Hematopoietic multipotent progenitor cell treated with erythropoietin and hydrocortisone succinate and interleukin-3 and kit ligand, for 17 days (in vitro differentiated cells): ENCODE data around the gene CRELD2.
A peak's percentile ranks its signal among the peaks of the same experiment; 100 is the strongest.

Source experiments
- DNase-seq: peaks from one replicate; pipeline ENCODE4 v3.0.0-alpha.2; 2015; ENCODE audit warnings: low spot score

Gene CRELD2

DNA sequence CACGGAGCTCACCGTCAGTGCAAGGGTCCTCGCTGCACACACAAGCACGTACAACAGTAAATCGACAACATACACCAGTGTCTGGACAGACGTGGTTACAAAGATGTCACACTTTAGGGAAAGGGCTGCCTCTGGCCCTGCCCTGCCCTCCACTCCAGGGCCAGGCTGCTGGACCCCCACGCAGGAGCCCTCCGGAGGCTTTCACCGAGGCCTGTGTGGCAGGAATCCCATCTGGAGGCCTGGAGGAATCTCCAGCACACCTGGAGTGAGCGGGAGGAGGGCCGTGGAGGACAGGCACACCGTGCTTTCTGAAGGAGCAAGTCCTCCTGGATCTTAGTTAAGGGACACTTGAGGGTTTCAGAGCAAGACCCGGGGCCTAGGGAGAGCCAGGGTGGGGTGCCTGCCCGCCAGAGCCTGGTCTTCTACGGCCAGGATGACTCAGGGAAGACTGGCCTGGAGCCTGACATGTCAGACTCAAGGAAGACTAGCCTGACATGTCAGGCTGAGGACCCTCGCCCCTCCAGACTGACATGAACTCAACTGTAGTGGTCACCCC lies 40.0 kb downstream of the CRELD2 start:
- no peak for DNase-seq

DNA sequence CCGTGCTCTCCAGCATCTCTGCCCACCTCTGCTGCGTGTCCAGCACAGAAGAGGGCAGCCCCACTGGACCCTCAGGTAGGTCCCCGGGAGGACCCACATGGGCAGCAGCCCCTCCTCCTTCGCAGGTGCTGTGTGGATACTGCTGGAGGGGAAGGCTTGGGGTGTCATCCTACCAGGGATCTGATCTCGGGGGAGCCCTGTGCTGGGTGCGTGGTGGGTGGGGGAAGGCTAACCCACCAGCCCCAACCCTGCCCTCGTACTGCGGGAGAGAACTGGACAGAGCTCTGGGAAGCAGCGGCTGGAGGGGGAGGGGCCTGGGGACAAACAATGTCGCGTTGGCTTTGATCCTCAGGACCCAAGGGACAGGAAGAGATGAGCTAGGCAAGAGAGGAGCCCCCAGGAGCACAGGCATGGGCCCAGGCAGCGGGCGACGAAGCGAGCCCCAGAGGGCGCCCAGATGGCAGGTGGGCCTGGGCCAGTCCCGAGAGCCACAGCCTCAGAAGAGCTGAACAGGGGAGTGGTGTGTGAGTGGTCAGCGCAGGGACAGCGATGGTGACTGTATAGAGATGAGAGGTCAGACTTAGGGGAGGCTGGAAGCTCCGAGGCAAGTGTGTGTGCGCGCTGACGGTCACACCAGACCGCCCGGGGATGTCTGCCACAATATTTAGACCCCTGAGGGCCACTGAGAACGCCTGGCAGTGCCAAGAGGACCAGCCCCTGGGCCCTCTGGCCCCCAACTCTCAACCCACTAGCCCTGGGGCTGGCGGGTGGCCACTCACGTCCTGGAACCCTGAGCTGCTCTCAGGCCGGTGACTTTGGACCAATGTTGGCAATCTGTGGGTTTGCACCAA lies 40.7 kb downstream of the CRELD2 start:
- DNase-seq: no peak

DNA sequence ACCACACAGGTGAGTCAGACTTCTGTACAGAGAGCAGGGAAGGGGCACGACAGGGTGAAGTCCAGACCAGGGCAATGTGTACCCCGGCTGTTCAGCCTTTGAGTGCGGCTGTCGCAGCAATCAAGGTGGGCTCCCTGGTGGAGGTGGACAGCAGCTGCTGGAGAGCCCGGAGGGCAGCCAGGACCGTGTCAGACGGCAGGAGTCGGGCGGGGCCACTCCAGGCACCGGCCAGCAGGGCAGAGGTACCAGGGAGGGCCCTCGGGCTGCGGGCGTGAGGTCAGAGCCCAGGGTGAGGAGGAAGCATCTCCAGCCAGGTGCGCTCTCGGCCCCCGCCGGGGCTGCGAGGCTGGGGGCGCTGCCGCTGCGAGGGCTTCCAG lies 41.3 kb downstream of the CRELD2 start:
- no peak for DNase-seq

DNA sequence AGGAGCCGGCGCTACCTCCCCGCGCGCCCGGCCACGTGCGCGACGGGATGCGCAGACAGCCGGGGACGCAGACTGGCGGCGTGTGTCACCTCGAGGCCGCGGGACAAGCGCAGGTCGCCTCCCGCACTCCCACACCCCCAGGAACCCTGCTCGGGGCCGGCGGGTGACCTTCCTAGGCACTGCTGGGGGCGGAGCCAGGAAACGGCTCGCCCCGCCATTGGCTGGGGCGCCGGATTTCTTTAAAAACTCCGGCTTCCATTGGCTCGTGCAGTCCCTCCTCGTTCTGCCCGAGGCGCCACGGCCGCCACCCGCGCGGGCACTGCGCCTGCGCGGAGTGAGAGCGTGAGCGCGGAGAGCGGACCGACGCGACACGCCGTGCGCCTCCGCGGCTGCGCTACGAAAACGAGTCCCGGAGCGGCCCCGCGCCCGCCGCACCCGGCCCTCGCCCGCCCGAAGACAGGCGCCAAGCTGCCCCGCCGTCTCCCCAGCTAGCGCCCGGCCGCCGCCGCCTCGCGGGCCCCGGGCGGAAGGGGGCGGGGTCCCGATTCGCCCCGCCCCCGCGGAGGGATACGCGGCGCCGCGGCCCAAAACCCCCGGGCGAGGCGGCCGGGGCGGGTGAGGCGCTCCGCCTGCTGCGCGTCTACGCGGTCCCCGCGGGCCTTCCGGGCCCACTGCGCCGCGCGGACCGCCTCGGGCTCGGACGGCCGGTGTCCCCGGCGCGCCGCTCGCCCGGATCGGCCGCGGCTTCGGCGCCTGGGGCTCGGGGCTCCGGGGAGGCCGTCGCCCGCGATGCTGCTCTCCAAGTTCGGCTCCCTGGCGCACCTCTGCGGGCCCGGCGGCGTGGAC lies 41.9 kb downstream of the CRELD2 start, which contains the start of gene PIM3:
Gene PIM3 (plus strand): TSS at position 614 of the 846 bp plus-strand sequence. CDS start 176 bp downstream, at position 790.
- DNase-seq: peak; percentile 95

DNA sequence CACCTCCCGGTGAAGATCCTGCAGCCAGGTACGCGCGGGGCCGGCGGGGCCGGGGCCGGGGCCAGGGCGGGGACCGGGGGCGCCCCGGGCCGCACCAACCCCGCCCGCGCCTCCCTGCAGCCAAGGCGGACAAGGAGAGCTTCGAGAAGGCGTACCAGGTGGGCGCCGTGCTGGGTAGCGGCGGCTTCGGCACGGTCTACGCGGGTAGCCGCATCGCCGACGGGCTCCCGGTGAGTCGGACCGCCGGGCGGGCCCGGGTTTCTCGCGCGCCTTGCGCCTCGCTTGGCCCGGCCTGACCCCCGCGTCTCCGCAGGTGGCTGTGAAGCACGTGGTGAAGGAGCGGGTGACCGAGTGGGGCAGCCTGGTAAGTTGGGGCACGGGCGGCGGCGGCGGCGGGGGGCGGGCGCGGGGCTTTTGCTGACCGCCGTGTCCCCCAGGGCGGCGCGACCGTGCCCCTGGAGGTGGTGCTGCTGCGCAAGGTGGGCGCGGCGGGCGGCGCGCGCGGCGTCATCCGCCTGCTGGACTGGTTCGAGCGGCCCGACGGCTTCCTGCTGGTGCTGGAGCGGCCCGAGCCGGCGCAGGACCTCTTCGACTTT lies 42.7 kb downstream of the CRELD2 start:
- DNase-seq: peak; percentile 22

DNA sequence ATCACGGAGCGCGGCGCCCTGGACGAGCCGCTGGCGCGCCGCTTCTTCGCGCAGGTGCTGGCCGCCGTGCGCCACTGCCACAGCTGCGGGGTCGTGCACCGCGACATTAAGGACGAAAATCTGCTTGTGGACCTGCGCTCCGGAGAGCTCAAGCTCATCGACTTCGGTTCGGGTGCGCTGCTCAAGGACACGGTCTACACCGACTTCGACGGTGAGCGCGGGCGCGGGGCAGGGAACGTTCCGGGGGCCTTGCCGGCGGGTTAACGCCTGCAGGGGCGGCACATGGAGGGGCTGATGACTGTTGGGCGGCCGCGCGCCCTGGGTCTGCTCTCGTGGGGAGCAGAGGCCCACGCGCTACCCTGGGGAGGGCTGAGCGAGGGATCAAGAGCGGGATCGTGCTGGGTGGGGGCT lies 43.2 kb downstream of the CRELD2 start:
- DNase-seq: no peak

DNA sequence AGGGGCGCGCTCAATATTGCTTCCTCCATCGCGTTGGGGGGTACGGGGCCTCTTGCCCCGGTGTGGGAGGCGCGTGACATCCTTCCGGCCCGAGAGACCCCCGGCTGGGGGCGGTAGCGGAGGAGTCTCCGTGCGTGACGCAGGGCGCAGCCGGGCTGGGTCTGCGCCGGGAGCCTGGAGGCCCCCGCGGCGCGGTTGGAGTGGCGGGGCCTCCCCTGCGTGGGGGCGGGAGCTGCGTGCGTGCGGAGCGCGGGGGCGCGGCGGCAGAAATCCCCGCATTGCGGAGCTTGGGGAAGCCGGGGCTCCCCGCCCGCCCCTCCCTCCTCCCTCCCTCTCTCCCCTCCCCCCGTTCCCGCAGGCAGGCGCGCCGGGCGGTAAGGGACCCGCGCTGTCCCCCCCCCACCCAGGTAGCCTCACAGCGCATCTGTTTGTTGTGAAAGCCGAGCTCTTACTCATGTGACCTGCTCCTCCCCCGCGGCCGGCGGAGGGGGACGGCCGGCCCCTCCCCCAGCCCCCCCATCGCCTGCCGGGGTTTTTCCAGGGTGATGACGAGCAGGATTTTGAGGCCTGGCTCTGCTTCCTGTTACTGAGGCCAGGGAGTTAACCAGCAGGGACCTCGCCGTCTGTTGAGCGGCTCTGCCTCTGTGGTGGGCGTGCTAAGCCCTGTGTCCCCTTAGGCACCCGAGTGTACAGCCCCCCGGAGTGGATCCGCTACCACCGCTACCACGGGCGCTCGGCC lies 43.7 kb downstream of the CRELD2 start:
- DNase-seq: peak; percentile 22

DNA sequence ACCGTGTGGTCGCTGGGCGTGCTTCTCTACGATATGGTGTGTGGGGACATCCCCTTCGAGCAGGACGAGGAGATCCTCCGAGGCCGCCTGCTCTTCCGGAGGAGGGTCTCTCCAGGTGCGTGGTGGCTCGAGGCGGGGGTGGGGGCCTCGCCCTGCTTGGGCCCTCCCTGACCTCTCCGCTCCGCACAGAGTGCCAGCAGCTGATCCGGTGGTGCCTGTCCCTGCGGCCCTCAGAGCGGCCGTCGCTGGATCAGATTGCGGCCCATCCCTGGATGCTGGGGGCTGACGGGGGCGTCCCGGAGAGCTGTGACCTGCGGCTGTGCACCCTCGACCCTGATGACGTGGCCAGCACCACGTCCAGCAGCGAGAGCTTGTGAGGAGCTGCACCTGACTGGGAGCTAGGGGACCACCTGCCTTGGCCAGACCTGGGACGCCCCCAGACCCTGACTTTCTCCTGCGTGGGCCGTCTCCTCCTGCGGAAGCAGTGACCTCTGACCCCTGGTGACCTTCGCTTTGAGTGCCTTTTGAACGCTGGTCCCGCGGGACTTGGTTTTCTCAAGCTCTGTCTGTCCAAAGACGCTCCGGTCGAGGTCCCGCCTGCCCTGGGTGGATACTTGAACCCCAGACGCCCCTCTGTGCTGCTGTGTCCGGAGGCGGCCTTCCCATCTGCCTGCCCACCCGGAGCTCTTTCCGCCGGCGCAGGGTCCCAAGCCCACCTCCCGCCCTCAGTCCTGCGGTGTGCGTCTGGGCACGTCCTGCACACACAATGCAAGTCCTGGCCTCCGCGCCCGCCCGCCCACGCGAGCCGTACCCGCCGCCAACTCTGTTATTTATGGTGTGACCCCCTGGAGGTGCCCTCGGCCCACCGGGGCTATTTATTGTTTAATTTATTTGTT lies 44.6 kb downstream of the CRELD2 start:
- no peak for DNase-seq

DNA sequence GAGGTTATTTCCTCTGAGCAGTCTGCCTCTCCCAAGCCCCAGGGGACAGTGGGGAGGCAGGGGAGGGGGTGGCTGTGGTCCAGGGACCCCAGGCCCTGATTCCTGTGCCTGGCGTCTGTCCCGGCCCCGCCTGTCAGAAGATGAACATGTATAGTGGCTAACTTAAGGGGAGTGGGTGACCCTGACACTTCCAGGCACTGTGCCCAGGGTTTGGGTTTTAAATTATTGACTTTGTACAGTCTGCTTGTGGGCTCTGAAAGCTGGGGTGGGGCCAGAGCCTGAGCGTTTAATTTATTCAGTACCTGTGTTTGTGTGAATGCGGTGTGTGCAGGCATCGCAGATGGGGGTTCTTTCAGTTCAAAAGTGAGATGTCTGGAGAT lies 45.2 kb downstream of the CRELD2 start:
- no peak for DNase-seq

DNA sequence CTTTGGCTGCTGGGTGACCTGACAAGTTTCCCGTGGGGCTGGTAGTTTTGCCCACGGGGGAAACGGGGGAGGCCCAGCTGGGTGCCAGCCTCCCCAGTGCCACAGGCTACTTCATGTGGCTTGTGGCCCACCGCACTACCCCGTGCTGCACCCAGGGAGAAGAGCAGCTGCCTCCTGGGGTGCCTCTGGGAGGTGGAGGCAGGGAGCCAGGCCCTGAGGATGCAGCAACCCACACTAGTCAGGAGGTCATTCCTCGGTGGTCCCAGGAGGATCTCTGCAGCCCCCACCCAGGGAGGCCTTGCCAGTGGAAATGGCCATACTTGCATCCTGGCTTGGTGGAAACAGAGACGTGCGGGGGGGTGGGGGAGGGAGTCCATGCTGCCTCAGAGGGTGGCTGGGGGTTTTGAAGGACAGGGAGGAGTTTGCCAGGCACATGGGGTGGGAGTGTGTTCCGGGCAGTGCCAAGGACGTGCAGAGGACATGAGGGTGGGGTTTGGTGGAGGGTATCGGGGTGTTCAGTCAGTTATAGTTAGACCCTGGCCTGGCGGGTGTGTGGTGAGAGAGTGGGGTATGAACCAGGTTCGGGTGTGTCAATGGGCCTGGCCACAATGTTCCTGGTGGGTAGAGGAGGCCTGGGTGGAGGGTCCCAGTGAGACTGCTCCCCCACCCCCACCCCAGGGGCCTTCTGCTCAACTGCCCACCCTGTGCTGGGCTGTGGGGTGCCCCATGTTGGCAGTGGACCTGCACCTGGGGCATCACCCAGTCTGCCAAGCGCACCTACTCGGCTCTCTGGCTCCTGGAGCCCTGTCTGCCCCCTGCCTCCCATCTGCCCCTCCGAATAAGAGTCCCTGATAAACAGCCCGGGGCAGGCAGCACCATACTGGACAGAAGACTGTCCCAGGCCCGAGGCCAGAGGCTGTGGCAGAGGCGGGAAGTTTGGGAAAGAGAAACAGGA lies 46.0 kb downstream of the CRELD2 start:
- no peak for DNase-seq

DNA sequence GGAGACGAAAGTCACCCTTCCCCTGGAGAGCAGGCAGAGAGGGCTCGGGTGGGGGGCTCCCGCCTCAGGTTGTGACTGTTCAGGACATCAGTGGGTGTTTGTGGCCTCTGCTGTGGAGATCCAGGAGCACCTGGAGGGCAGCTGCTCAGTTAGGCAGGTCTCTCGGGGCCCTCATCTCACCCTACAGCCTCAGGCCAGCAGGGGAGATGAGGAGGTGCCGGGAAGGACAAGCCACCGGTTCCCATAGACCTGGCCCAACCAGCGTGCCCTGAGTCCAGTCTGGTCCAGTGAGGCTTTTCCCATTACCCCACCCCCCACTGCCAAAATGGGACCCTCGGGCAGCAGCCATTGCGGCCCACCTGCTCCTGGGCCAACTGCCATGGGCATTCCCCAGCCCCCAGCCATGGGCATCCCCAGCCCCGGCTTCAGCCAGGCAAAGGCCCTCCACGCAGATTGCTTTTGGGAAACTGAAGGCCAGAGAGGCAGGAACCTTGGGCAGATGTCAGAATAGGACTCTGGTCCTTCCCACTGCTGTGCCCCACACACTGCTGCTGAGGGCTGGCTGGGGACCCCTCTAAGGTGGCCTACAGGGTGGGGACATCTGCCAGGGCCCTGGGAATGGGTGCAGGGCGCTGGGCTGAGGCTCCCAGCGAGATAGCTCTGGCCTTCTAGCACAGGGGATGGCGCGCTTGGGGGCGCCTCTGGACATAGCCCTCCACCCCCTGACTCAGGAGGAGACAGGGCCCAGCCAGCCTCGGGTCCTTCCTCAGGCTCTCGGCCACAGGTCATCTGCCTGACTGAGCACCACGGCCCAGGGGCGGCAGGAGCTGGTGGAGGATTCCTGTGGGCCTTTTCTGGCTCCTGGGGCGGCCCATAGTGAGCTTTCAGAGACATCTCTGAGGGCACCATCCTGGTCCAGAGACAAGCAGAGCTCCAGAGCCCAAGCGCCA lies 46.9 kb downstream of the CRELD2 start:
- no peak for DNase-seq

DNA sequence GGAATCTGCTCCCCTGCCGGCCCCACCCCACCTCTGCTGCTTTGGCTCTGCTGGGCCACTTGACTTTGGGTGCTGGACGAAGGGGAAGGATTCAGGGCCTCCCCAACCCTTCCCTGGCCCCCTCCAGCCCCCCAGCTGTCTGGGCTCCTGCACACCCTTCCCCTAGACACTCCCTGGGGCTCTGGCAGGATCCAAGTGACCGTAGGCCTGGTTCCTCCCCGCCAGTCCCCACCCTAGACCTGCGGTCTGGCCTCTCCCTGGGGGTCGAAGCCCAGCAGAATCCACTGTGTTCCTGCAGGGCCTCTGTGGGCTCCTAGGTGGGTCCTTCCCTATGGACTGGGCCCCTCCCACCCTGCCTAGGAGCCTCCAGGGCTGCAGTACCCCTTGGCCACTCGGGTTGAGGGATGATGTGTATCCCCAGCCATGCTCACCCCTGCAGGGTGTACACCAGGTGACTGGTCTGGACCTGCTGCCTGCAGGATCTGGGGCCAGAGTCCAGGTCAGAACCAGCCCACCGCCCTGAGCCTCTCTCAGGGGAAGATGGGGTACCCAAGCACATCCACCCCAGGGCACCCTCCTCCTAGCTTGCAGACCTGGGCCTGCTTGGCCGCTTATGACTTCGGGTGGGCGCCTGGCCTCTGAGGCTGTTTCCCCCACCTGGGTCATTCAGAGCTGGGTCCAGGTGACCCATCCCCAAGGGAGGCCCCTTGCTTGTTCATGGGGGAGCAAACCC lies 47.8 kb downstream of the CRELD2 start:
- no peak for DNase-seq

DNA sequence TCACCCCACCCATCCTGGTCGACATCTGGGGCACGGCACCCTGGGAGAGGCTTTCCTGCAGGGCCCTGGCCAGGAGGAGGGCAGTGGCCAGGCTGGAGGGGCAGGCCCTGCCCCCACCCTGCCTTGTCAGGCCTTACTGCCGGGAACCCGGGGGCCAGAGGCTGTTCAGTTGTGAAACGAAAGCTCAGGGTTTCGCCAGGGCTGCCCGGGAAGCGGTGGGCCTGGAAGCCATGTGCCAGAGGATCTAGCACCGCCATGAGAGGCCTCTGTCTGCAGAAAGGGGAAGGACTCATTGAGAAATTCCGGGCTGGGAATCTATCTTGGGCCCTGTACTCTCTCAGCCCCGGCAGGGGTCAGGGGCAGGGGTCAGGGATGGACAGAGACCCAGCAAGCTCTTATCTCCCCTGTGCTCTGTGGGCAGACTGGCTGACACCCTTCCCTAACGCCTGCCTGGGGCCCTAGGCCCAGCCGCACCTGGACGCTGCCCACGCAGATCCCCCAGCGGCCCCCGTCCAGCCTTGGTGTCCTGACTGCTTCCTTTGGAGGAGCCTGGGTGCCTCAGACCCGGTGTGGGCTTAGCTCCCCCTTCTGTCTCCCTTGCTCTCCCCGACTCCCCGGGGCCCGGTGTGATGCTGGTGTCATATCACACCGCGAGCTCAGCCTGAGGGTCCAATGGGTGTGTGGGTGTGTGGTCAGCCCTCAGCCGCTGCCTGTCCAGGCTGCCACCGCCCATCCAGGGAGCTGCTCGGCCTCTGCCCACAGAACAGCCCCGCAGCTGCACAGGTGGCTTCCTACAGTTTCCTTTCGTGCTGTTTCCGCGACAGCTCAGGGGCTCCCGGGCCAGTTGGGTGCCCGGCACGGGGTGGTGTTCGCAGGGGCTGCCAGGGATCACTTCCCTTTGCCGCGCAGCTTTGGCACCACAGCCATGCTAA lies 48.6 kb downstream of the CRELD2 start:
- DNase-seq: no peak

DNA sequence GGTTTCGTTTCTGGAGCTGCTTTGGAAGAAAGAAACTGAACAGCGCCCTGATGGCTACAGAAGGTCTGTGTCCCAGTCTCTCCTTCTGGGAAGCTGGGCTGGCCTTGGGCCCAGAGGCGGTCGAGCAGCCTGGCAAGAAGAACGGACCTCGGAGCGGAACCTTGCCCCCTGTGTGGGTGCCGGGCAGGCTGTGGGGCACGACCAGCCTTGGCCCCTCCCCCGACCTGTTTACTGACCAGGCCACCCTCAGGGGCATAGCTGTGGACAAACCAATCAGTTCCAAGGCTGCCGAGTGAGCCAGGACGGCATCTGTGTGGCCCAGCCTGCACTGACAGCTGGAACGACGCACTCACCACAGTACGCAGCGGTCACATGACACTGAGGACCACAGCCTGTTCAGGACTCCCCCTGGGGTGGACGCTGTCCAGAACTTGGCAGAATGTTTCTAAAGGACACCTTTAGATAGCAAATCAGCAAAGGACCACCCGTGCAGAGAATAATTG lies 49.3 kb downstream of the CRELD2 start:
- no peak for DNase-seq

DNA sequence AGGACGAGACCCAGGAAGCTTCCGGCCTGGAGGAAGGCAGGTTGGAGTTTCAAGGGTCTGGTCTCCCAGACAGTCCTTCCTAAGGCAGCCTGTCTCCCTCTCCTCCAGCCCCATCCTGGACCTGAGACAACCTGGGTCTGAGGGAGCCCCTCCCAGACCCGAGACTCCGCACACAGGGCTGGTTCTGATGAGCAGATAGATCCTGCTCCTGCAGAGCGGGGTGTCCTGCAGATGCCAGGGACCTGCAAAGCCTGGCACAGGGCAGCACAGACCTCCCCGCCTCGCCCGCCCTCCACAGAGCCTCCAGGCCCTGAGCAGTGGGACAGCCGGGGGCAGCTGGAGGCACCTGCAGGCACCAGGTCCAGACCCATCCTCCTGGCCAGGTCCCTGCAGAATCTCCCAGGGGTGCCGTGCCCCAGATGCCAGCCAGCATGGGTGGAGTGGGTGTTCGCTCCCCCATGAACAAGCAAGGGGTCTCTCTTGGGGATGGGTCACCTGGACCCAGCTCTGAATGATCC lies 49.9 kb downstream of the CRELD2 start:
- no peak for DNase-seq
